Smooth muscle cell of the coronary artery (primary cell): Measurements from ENCODE around the gene COG7. TPM values are rescaled to one million over a fixed set of nuclear protein-coding genes. Genes with fewer than 3 reads are reported as not detected.

Experiments
- total RNA-seq: library from RNA; depleted of rRNA; stranded (reverse); fragments of >200 nt; gene quantifications from 2 replicates; pipeline ENCODE4 v1.2.3, GENCODE V29; 2014; ENCODE audit warnings: low replicate concordance

The COG7 gene
- total RNA-seq, result 13.8 and 16.8 TPM in 2 replicates

DNA sequence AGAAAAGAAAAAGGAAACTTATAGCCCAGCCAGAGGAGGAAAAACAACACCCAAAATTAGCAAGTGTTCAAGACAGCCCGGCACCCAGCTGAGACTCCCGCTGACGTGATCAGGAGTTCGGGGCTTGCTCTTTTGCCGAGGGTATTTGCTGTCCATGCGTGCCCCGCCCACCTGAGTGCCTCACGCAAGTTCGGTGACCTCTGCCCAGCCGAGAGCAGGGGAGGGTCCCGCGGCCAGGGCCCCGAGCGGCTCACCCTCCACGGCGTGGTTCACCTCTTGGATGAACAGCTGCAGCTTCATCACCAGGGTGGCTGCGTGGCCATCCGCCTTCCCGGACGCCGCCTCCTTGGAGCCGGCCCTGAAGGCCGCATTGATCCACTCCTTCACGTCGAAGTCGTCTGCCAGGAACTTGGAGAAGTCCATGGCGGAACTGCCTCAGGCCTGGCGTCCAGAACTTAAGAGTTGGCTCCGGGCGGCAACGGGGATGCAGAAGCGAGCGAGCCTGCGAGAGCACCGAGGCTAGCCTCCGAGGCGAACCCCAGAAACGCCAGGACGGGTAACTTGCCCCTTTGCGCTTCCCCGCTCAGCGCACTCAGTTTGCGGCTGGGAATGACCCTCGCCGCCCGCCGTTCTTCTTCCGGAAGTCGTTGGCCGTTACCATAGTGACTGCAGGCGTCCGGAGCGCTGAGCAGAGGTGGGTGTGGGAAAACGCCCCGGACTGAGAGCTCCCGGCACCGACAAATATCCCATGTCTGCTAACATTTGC, at the start of gene COG7:
Gene COG7 (minus strand): TSS at position 618 of the 766 bp plus-strand sequence. CDS start 195 bp downstream, at position 423.

Other genes starting within 250 kb of the COG7 start
- gene SCNN1B, start 150.9 kb downstream of the COG7 start, total RNA-seq, result not detected in 2 replicates
- gene GGA2, start 57.3 kb upstream of the COG7 start, total RNA-seq, result 18.8 and 19.3 TPM in 2 replicates
- 34.1 and 56.7 TPM in 2 replicates for gene EARS2, start 104.2 kb upstream of the COG7 start, total RNA-seq
- gene UBFD1, start 104.5 kb upstream of the COG7 start, total RNA-seq, result 35.1 and 97.0 TPM in 2 replicates
- gene NDUFAB1, start 143.1 kb upstream of the COG7 start, total RNA-seq, result 24.5 and 78.8 TPM in 2 replicates
- 3.6 and 5.0 TPM in 2 replicates for gene PALB2, start 188.1 kb upstream of the COG7 start, total RNA-seq
- gene DCTN5, start 188.3 kb upstream of the COG7 start, total RNA-seq, result 51.1 and 128 TPM in 2 replicates
- gene PLK1, start 225.7 kb upstream of the COG7 start, total RNA-seq, result 1.3 and 7.0 TPM in 2 replicates